SK-N-SH (cell line): ENCODE measurements around the gene HHAT. TPM values are rescaled to one million over a fixed set of nuclear protein-coding genes. Genes with fewer than 3 reads are reported as not detected.

Experiments
- CTCF ChIA-PET: fragments of 300-600, 350-600 bp; formaldehyde crosslinking; extraction: SDS; loops from one replicate; lab custom pipeline; 2021; lab: Yijun Ruan, JAX
- POLR2A ChIA-PET: fragments of 350-600 bp; sonication (Branson Sonifier 250); formaldehyde crosslinking; extraction: SDS; loops from one replicate; lab custom pipeline; 2020; ENCODE audit warnings: antibody characterized with exemption, inconsistent platforms; lab: Yijun Ruan, JAX
- DNase-seq: peaks from one replicate; pipeline ENCODE4 v3.0.0; 2012
- H2AFZ ChIP-seq: fragments of 200-600 bp; sonication (generic); 2 replicates; pipeline ENCODE4 v1.8.1; 2016; ENCODE audit warnings: antibody characterized with exemption, mild to moderate bottlenecking, low read depth
- H3F3A ChIP-seq: fragments of 200-600 bp; sonication (generic); replicated peaks from 2 replicates; pipeline ENCODE3; 2016; ENCODE audit warnings: antibody characterized with exemption, mild to moderate bottlenecking; ENCODE audit not compliant: insufficient read depth
- H3K27ac ChIP-seq, 2 experiments: fragments of 200-500 bp in 1 of 2; fragments of 200-600 bp in 1 of 2; sonication (Bioruptor generic) in 1 of 2; sonication (generic), shearing (Covaris generic) in 1 of 2; 2 replicates each; pipeline versions ENCODE4 v1.5.1 to v1.6.1; 2014 to 2016; ENCODE audit warnings: low read depth in 2 of 2, inconsistent platforms in 1 of 2, low read length in 1 of 2, mild to moderate bottlenecking in 1 of 2, mixed read lengths in 1 of 2
- H3K27me3 ChIP-seq: fragments of 200-600 bp; sonication (generic), shearing (Covaris generic); 2 replicates; pipeline ENCODE4 v1.6.1; 2016; ENCODE audit warnings: mixed run types; ENCODE audit not compliant: insufficient read depth
- H3K36me3 ChIP-seq, 2 experiments: fragments of 200-500 bp in 1 of 2; fragments of 200-600 bp in 1 of 2; sonication (Bioruptor generic) in 1 of 2; sonication (generic) in 1 of 2; replicated peaks in 1 of 2; 2 replicates each; pipeline versions ENCODE3 to v1.5.1; 2014 to 2016; ENCODE audit warnings: low read length in 1 of 2, mild to moderate bottlenecking in 1 of 2; ENCODE audit not compliant: insufficient read depth in 2 of 2, control insufficient read depth in 1 of 2
- H3K4me1 ChIP-seq, 2 experiments: fragments of 200-500 bp in 1 of 2; fragments of 200-600 bp in 1 of 2; sonication (Bioruptor generic) in 1 of 2; sonication (generic), shearing (Covaris generic) in 1 of 2; 2 replicates each; pipeline versions ENCODE4 v1.5.1 to v1.6.1; 2014 to 2016; ENCODE audit warnings: low read depth in 1 of 2, low read length in 1 of 2, mixed run types in 1 of 2; ENCODE audit not compliant: insufficient read depth in 2 of 2, control insufficient read depth in 1 of 2
- H3K4me2 ChIP-seq: fragments of 200-600 bp; sonication (generic), shearing (Covaris generic); 2 replicates; pipeline ENCODE4 v1.6.1; 2017; ENCODE audit warnings: mixed run types
- H3K4me3 ChIP-seq, 2 experiments: fragments of 200-500 bp in 1 of 2; fragments of 200-600 bp in 1 of 2; sonication (Bioruptor generic) in 1 of 2; sonication (generic), shearing (Covaris generic) in 1 of 2; 2 replicates each; pipeline versions ENCODE4 v1.5.1 to v1.8.1; 2014 to 2016; ENCODE audit warnings: low read depth in 2 of 2, inconsistent platforms in 1 of 2, low read length in 1 of 2, mild to moderate bottlenecking in 1 of 2, mixed read lengths in 1 of 2, moderate library complexity in 1 of 2
- H3K79me2 ChIP-seq: fragments of 200-600 bp; sonication (generic); 2 replicates; pipeline ENCODE4 v1.8.1; 2017; ENCODE audit warnings: mild to moderate bottlenecking; ENCODE audit not compliant: insufficient read depth
- H3K9ac ChIP-seq: fragments of 200-600 bp; sonication (generic); 2 replicates; pipeline ENCODE4 v1.6.1; 2017; ENCODE audit warnings: mixed run types
- H3K9me2 ChIP-seq: fragments of 200-600 bp; sonication (generic); 2 replicates; pipeline ENCODE4 v1.6.1; 2017; ENCODE audit warnings: mixed run types
- H3K9me3 ChIP-seq: fragments of 200-600 bp; sonication (generic); 2 replicates; pipeline ENCODE4 v1.6.1; 2017; ENCODE audit warnings: mixed run types, mild to moderate bottlenecking, moderate library complexity
- H4K20me1 ChIP-seq: fragments of 200-600 bp; sonication (generic); 2 replicates; pipeline ENCODE4 v1.6.1; 2017; ENCODE audit warnings: mild to moderate bottlenecking, mixed run types; ENCODE audit not compliant: insufficient read depth
- CTCF ChIP-seq: fragments of 200-600 bp; sonication (generic); IDR thresholded peaks from 2 replicates; pipeline ENCODE4 v1.6.1; 2017; ENCODE audit warnings: antibody characterized with exemption, mild to moderate bottlenecking, moderate library complexity
- EP300 ChIP-seq, 2 experiments: IDR thresholded peaks; 2 replicates each; pipeline versions ENCODE4 v1.4.0 to v1.6.1; 2012; ENCODE audit warnings: borderline replicate concordance in 1 of 2, low read depth in 1 of 2, low read length in 1 of 2
- FOSL2 ChIP-seq: IDR thresholded peaks from 2 replicates; pipeline ENCODE4 v1.4.0; 2012; ENCODE audit warnings: low read depth, mild to moderate bottlenecking, moderate library complexity, borderline replicate concordance
- FOXJ3 ChIP-seq: sonication (generic); formaldehyde crosslinking; IDR thresholded peaks from 2 replicates; pipeline ENCODE4 v1.5.1; 2020; ENCODE audit warnings: mild to moderate bottlenecking, missing genetic modification reagents
- GATA2 ChIP-seq: sonication (generic); formaldehyde crosslinking; IDR thresholded peaks from 2 replicates; pipeline ENCODE4 v1.5.0; 2020; ENCODE audit warnings: mild to moderate bottlenecking, missing genetic modification reagents
- JUND ChIP-seq: IDR thresholded peaks from 2 replicates; pipeline ENCODE4 v1.4.0; 2012
- MXI1 ChIP-seq: IDR thresholded peaks from 2 replicates; pipeline ENCODE4 v1.6.1; 2012; ENCODE audit warnings: mild to moderate bottlenecking, low read depth, low read length, improper control_type of control experiment
- NFIC ChIP-seq: IDR thresholded peaks from 2 replicates; pipeline ENCODE4 v1.4.0; 2012; ENCODE audit warnings: borderline replicate concordance
- RCOR1 ChIP-seq: fragments of 150-350 bp; IDR thresholded peaks from 2 replicates; pipeline ENCODE4 v1.6.1; 2017; ENCODE audit warnings: antibody characterized with exemption, low read length
- RXRA ChIP-seq: IDR thresholded peaks from 2 replicates; pipeline ENCODE4 v1.4.0; 2012; ENCODE audit warnings: low read depth, mild to moderate bottlenecking, borderline replicate concordance
- SIN3A ChIP-seq: IDR thresholded peaks from 2 replicates; pipeline ENCODE4 v1.6.1; 2012; ENCODE audit warnings: low read depth, mild to moderate bottlenecking, low read length, moderate library complexity, borderline replicate concordance
- TCF12 ChIP-seq: IDR thresholded peaks from 2 replicates; pipeline ENCODE4 v1.4.0; 2012
- TEAD4 ChIP-seq: IDR thresholded peaks from 2 replicates; pipeline ENCODE4 v1.4.0; 2012; ENCODE audit warnings: mild to moderate bottlenecking, borderline replicate concordance; ENCODE audit not compliant: insufficient read depth
- USF1 ChIP-seq: IDR thresholded peaks from 2 replicates; pipeline ENCODE4 v1.4.0; 2012; ENCODE audit warnings: low read depth, borderline replicate concordance
- WGBS: methylation state at CpG from one replicate; pipeline ENCODE4 v1.1.6; 2017; ENCODE audit warnings: low lambda C conversion rate; 5-methylcytosine and 5-hydroxymethylcytosine counted together
- polyA plus RNA-seq, 3 experiments: library from polyadenylated mRNA; depleted of rRNA; stranded (reverse); fragments of >200 nt; gene quantifications; 2 replicates each; pipeline ENCODE4 v1.2.3, GENCODE V29; 2012
- TF ChIP-seq, protein P1 (sequence below): fragments of 150-350 bp; IDR thresholded peaks from 2 replicates; pipeline ENCODE4 v1.6.1; 2017; ENCODE audit warnings: antibody characterized with exemption, low read length, low read depth, borderline replicate concordance
- TF ChIP-seq, protein P2 (sequence below): IDR thresholded peaks from 2 replicates; pipeline ENCODE4; 2012
- TF ChIP-seq, protein P3 (sequence below): IDR thresholded peaks from 2 replicates; pipeline ENCODE4 v1.6.1; 2012; ENCODE audit warnings: mild to moderate bottlenecking, low read depth, low read length, moderate library complexity

HHAT gene
- polyA plus RNA-seq, 1 of the 3 experiments (the other 2 are of a cell fraction) = 8.1 TPM

DNA sequence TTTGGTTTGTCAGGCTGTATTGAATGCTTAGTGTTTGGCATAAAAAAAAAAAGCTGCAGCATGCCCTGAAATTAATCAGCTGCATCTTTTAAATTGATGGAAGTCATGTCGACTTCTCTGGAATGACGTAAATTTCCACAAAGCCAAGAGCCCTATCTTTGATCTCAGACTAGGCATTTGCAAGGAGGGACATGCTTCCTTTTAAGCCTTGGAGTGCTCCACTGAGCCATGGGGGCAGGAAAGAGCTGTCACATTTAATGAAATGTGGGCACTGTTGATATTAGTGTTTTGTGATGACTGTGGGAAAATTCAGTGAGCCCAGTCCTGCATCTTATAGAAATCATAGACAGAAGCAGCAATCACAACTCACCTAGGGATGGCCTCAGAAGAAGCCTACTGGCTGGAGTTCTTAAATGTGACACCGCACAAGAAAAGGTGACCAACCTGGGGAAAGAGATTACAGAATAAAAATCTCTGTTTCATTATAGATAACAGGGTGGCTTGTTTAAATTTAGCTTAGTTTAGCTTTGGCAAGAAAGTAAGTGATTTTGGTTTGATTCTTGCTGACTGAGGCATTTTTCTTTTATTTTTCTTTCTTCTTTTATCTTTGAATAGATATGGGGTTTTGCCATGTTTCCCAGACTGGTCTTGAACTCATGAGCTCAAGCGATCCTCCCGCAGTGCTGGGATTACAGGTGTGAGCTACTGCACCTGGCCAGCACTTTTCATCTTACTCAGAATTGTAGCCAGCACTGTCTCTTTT lies 188.2 kb downstream of the HHAT start:
- 60% methylated on average over 5 of the region's 5 CpGs for WGBS
- ChIA-PET POLR2A (no interaction called here), CTCF (interaction anchor here (0.8 to 3.3 kb wide), 6 partner anchors 10 to 617 kb away, joined by 3 to 15 read pairs (median 3); partner anchors contain the start of gene KCNH1)
- Histone ChIP-seq H3K9ac (no peak overlapping the region), H3K36me3 (no peaks in the 10 kb centered on the region), H3K27ac (peak overlapping the region; percentile 57 to 78), H3K4me2 (peak overlapping the region; percentile 49; the same call in 1 of the 2 replicates), H3K79me2 (no peaks in the 10 kb centered on the region), H3K9me2 (no peaks in the 10 kb centered on the region), H3F3A (peaks cover 6% of the 10 kb centered on the region), H3K27me3 (no peaks in the 10 kb centered on the region), H4K20me1 (no peaks in the 10 kb centered on the region), H3K4me1 (peaks cover 0 to 18% of the 10 kb centered on the region in 2 experiments; a peak in 3 of 4 replicates), H2AFZ (no peak overlapping the region), H3K4me3 (no peak overlapping the region), H3K9me3 (no peaks in the 10 kb centered on the region)
- TF ChIP-seq NFIC = peak; percentile 58; the same call in 1 of the 2 replicates
- TF ChIP-seq RXRA = peak; percentile 50; the same call in 1 of the 2 replicates
- no peak for TF ChIP-seq CTCF
- TF ChIP-seq, protein P1, sequence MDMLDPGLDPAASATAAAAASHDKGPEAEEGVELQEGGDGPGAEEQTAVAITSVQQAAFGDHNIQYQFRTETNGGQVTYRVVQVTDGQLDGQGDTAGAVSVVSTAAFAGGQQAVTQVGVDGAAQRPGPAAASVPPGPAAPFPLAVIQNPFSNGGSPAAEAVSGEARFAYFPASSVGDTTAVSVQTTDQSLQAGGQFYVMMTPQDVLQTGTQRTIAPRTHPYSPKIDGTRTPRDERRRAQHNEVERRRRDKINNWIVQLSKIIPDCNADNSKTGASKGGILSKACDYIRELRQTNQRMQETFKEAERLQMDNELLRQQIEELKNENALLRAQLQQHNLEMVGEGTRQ = no peak
- TF ChIP-seq MXI1 = peak; percentile 44; the same call in 1 of the 2 replicates
- TF ChIP-seq FOXJ3 (CRISPR knock-in tag) = 0 out of 2 replicates have a peak, but pooled peaks have one; percentile 19
- peak; percentile 76 for TF ChIP-seq GATA2 (CRISPR knock-in tag)
- TF ChIP-seq, protein P2, sequence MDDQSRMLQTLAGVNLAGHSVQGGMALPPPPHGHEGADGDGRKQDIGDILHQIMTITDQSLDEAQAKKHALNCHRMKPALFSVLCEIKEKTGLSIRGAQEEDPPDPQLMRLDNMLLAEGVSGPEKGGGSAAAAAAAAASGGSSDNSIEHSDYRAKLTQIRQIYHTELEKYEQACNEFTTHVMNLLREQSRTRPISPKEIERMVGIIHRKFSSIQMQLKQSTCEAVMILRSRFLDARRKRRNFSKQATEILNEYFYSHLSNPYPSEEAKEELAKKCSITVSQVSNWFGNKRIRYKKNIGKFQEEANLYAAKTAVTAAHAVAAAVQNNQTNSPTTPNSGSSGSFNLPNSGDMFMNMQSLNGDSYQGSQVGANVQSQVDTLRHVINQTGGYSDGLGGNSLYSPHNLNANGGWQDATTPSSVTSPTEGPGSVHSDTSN = peak; percentile 94
- TF ChIP-seq JUND = peak; percentile 49; the same call in 1 of the 2 replicates
- peak; percentile 57; the same call in 1 of the 2 replicates for TF ChIP-seq TEAD4
- peak; percentile 48; the same call in 1 of the 2 replicates for TF ChIP-seq RCOR1
- peak; percentile 83 for TF ChIP-seq TCF12
- TF ChIP-seq FOSL2 = peak; percentile 18; the same call in 1 of the 2 replicates
- no peak for TF ChIP-seq USF1
- TF ChIP-seq, protein P3, sequence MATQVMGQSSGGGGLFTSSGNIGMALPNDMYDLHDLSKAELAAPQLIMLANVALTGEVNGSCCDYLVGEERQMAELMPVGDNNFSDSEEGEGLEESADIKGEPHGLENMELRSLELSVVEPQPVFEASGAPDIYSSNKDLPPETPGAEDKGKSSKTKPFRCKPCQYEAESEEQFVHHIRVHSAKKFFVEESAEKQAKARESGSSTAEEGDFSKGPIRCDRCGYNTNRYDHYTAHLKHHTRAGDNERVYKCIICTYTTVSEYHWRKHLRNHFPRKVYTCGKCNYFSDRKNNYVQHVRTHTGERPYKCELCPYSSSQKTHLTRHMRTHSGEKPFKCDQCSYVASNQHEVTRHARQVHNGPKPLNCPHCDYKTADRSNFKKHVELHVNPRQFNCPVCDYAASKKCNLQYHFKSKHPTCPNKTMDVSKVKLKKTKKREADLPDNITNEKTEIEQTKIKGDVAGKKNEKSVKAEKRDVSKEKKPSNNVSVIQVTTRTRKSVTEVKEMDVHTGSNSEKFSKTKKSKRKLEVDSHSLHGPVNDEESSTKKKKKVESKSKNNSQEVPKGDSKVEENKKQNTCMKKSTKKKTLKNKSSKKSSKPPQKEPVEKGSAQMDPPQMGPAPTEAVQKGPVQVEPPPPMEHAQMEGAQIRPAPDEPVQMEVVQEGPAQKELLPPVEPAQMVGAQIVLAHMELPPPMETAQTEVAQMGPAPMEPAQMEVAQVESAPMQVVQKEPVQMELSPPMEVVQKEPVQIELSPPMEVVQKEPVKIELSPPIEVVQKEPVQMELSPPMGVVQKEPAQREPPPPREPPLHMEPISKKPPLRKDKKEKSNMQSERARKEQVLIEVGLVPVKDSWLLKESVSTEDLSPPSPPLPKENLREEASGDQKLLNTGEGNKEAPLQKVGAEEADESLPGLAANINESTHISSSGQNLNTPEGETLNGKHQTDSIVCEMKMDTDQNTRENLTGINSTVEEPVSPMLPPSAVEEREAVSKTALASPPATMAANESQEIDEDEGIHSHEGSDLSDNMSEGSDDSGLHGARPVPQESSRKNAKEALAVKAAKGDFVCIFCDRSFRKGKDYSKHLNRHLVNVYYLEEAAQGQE = no peak
- TF ChIP-seq EP300 (IDR thresholded peaks at IDR 0.05; ENCODE audit: borderline replicate concordance in 1 of 2, low read depth in 1 of 2, low read length in 1 of 2) = peak; percentile 65 to 67; a peak in 3 of 4 replicates
- 0 out of 2 replicates have a peak, but pooled peaks have one; percentile 17 for TF ChIP-seq SIN3A
- DNase-seq = peak; percentile 61
